ENCODE measurements around the gene SLC22A12.

DNA sequence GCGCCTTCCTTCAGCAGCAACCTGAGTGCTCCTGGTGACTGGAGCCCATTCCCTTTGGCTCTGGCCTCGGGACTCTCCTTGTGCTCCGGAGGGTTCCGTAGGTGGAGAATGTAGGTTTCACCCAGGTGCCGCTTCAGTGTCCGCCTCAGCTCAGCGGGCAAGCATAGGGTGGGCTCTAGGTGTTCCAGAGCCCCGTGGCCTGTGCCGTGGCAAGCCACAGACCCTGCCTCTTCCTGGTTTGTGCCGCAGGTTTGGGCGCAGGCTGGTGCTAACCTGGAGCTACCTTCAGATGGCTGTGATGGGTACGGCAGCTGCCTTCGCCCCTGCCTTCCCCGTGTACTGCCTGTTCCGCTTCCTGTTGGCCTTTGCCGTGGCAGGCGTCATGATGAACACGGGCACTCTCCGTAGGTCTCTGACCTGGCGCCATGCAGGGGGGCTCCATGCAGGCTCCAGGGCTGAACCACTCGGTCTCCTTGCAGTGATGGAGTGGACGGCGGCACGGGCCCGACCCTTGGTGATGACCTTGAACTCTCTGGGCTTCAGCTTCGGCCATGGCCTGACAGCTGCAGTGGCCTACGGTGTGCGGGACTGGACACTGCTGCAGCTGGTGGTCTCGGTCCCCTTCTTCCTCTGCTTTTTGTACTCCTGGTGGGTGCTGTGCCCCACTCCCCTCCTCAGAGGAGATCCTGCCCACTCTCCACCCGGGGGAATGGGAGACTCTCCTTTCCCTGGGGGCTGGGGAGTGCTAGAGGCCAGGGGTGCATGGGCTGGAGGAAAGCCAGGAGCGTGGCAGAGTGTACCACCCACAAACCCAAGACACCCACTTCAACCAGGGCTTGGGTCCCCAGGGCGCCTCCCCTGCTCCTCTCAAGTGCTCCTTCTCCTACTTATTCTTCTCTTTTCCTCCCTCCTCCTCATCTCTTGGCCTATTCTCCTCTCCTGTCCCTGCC lies 2.4 kb downstream of the SLC22A12 start:
- TF ChIP-seq, protein P1, sequence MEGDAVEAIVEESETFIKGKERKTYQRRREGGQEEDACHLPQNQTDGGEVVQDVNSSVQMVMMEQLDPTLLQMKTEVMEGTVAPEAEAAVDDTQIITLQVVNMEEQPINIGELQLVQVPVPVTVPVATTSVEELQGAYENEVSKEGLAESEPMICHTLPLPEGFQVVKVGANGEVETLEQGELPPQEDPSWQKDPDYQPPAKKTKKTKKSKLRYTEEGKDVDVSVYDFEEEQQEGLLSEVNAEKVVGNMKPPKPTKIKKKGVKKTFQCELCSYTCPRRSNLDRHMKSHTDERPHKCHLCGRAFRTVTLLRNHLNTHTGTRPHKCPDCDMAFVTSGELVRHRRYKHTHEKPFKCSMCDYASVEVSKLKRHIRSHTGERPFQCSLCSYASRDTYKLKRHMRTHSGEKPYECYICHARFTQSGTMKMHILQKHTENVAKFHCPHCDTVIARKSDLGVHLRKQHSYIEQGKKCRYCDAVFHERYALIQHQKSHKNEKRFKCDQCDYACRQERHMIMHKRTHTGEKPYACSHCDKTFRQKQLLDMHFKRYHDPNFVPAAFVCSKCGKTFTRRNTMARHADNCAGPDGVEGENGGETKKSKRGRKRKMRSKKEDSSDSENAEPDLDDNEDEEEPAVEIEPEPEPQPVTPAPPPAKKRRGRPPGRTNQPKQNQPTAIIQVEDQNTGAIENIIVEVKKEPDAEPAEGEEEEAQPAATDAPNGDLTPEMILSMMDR (IDR thresholded peaks at IDR 0.05) = no peak
- TF ChIP-seq POLR2A (IDR thresholded peaks at IDR 0.05) (no peak), POLR2AphosphoS5 (IDR thresholded peaks at IDR 0.05) (no peak)

Data from transverse colon (tissue), 4 donors.